Stimulated activated CD8-positive, alpha-beta memory T cell treated with anti-CD3 and anti-CD28 coated beads, Interleukin-2, amount 100 ng/mL, for 1 hour (primary cell): ENCODE data around the gene TCF7L2.

Experiments used
- DNase-seq, 2 donors: peaks; one replicate each; pipeline ENCODE4 v3.0.0-alpha.2; 2020; ENCODE audit warnings: low read depth in 2 of 2

TCF7L2 gene

DNA sequence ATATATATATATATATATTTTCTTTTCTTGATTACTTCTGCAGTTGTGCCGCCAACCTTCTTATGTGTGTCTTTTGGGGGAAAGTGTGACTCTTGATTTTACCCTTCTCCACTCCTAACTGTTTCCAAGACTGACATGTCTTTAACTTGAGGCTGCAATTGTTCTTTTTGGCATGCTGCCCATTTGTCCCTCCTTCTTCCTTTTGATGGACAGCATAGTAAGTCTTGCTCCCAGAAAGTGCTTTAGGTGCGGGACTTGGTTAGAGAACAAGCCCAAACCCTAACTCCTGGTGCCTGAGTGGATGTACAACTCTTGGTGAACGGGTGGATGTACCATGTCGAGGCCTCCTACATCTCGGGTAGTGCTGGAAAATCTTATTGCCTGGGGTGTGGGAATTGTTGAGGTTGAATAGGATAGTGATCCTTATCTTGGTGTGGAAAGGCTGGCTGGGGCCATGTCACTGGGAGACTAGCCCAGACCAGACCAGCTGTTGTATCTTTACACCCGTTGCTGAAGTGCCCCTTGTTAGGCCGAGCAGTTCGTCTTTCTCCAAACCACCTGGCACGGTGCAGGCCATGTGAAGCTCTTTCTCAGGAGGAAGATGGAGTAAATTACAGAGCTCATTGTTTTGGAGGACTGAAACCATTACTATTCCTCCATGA lies 16.3 kb downstream of the TCF7L2 start:
- DNase-seq, result no peak

DNA sequence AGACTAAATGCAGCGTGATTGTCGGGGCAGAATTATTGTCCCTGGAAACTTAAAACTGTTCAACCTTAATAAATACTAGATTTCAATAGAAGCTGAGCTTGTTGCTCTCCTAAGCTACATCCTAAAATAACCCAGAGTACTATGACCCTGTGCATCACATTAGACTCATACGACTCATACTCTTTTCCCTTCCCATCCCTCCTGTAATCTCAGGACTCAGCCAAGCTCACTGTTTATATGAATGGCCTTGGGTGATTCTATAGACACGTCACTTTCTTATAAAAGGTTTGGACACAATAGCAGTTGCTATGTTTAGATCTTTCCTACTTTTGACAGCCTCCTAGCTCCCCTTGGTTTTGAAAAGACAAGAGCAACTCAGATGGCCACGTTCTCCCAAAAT lies 17.2 kb downstream of the TCF7L2 start:
- DNase-seq, result no peak

DNA sequence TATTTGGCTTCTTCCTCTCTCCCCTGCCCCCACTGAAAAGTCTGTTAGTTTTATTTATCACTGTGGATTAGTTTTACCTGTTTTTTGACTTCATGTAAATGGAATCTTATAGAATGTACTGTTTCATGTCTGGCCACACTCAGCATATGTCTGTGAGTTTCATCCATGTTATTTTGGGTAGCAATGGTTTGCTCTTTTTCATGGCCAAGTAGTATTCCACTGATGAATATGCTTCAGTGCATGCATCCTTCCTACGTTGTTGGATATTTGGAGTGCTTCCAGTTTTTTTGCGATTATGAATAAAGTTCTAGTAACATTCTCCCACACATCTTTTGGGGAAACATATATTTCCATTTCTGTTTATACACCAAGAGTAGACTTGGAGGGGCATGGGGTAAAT lies 19.1 kb downstream of the TCF7L2 start:
- no peak for DNase-seq

DNA sequence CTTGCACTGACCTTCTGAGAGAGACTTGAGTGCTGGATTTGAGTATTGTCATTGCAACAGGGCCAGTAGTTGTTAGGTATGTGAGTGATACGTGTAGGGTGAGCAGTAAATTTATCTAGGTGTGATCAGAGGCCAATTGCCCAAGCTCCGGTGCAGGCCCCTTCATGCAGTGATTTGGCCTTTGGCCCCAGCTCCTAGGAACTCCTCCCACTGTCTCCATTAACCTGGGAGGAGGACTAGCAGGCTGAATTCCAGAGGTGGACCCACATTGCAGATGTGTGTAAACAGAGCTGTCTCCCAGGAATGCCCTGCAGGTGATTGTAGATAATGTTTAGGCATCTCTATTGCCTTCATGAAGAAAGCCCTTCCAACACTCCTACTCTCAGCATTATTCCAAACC lies 19.5 kb downstream of the TCF7L2 start:
- DNase-seq, result no peak

DNA sequence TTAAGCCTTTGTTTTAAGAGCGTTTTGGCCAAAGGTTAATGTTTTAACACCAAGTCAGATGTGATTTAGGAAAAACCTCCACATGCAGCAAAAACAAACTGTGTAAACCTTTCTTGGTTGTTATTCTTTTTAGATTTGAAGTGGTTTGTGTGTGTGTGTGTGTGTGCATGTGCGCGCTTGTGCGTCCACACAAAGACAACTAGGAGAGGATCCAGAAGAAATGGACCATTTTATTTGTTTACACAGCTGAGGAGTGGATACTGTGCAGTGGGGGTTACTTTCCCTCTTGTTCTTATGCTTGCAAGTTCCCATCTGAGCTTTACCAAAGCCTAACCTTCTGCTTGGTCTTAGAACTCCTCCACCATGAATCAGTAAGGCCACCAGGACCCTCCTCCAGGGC lies 20.0 kb downstream of the TCF7L2 start:
- DNase-seq, result no peak

DNA sequence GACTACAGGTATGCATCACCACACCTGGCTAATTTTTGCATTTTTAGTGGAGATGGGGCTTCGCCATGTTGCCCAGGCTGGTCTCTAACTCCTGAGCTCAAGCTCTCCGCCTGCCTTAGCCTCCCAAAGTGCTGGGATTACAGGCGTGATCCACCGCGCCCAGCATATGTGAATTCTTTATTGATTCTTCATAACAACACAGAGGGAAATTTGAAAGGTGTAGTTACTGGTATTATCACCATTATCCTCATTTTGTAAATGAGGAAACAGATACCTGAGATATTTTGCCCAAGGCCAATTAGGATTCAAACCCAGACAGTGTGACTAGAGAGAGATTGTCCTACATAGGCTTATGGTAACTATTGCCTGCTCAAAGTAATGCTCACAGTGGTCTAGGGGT lies 22.6 kb downstream of the TCF7L2 start:
- no peak for DNase-seq

DNA sequence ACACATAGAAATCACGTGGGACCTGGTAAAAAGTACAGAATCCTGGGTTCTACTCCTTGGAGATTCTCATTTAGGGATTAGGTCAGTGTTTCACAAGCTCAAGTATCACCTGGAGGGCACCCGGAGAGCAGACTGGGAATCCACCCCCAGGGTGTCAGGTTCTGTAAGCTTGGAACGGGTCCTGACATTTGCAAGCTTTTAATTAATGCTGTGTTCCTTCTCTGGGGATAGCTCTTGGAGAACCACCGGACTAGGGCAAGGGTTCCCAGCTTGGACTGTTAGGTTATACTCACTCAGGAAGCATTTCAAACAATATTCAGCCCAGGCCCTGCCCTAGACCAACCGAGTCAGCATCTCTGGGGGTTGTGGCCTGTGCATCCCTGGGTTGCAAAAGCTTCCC lies 23.0 kb downstream of the TCF7L2 start:
- DNase-seq, result no peak

DNA sequence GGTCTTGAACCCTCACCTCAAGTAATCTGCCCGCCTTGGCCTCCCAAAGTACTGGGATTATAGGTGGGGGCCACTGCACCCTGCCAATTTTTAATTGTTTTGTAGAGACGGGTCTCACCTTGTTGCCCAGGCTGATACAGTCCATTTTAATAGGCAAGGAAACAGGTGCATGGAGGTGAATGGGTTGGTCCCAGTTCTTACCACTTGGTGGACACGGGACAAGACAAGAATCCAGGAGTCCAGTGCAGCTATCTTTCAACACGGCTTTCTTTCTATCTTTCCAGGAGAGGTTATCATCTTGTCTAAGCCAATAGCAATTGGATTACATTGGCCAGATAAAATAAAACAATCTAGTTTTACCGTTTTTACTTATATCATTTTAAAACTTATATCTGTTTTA lies 23.8 kb downstream of the TCF7L2 start:
- DNase-seq, result no peak

DNA sequence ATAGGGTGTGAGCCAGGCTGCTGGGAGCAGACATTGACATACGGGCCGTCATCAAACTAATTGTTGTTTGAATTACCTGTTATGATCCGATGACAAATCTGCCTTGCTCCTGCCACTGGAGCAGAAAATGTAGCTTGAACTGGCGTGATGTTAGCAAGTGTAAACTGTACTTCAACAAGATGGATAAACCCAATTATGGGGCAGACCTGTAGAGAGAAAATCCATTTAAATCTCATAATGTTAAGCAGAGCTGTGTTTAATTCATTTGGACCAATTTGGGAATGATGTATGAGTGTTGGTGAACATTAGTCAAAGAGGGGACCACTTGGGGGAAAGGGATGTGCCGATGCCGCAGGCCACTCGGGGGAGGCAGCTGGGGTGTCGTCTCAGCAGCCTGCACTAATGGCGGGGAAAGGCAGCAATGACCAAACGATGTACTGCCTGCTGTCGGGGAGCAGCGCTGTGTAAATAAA lies 27.4 kb downstream of the TCF7L2 start:
- DNase-seq, result no peak

DNA sequence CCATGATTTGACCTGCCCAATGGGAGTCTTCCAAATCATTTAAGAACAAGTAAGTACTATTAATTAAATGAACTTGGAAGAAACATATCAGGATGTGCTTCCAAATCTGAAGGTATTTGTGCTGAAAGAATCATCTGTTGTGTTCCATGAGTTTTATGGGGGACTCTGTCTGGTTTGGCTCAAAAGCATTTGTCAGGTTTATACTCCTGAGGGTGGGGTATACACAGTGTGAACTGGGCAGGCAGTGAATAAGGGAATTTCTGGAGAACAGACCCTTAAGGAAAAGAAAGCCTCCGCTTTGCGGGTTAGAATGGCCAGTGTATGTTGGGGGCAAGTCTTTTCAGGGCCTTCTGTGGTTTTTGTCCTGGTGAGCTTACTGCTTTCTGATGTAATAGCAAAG lies 29.9 kb downstream of the TCF7L2 start:
- no peak for DNase-seq

DNA sequence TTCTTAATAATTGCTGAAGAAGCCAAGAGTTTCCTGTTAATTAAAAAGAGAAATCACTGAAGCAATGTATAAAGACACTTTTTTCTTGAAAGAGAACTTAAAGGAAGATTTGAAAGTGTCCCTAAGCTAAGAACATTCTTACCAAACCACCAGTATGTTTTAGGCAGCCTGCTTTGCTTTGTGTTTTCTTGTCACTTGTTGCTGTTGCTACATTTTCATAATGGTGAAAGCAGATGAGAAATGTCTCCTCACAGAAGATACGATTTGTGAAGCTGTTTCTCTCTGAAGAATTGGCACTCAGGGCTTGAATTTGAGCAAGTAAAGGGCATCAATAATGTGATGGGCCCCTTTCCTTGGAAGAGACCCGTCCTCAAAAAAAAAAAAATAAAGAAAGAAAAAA lies 30.9 kb downstream of the TCF7L2 start:
- no peak for DNase-seq

DNA sequence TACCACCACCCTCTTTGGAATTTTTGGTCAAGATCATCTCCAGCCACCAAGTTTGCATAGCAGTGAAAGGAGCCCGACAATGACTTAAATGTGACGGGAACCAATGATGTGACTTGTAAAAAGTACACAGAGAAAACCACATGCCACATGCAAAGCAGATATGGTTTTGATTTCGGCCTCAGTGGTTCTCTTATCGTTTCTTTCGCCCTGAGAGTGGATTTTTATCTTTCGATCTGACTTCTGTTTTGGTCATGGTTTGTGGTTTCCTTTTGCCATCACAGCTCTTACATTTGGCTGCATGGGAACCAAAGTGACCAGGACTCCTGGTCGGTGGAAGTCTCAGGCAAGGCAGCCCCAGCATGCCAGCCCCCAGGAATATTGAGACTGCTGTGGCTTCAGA lies 31.5 kb downstream of the TCF7L2 start:
- no peak for DNase-seq

DNA sequence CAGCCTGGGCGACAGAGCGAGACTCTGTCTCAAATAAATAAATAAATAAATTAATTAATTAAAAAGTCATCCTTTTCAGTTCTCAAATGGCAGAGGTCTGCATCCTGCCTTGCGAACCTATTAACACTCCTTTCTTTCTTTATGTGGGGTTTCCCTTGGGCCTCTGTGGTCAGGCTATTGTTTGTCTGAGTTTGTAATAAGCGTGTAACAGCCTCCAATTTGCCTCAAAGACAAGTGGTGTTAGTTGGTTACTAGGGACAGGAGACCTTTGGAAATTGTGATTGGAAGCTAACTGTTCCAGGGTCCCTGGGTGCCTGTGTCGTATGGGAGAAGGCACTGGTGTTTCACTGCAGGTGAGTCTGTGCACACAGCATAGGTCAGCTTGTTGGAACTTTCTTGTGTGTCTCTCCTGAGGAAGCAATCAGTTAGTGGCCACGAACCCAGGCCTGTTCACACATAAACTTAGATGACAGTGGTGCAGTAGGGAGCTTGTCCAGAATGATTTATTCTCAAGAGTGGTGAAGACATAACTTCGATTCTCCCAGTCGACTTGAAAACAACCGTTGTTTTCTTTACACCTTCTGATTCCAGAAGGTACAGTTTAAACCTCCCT lies 33.5 kb downstream of the TCF7L2 start:
- no peak for DNase-seq

DNA sequence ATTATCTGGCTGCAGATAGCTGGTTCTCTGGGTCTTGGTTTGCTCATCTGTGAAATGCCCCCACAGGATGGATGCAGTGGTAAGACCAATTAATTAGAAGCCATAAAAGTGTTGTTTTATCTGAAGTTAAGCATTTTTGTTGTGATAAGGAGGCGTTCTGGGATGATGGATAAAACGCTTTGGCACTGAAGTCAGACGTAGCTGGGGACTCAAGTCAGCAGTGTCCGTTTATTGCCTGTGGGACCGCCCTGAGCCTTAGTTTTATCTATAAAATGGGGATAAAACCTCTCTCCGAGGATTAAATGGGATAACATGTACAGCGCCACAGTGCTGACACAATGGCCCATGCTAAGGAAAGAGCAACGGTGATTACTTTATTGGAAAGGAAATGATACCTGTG lies 34.7 kb downstream of the TCF7L2 start:
- DNase-seq, result no peak

DNA sequence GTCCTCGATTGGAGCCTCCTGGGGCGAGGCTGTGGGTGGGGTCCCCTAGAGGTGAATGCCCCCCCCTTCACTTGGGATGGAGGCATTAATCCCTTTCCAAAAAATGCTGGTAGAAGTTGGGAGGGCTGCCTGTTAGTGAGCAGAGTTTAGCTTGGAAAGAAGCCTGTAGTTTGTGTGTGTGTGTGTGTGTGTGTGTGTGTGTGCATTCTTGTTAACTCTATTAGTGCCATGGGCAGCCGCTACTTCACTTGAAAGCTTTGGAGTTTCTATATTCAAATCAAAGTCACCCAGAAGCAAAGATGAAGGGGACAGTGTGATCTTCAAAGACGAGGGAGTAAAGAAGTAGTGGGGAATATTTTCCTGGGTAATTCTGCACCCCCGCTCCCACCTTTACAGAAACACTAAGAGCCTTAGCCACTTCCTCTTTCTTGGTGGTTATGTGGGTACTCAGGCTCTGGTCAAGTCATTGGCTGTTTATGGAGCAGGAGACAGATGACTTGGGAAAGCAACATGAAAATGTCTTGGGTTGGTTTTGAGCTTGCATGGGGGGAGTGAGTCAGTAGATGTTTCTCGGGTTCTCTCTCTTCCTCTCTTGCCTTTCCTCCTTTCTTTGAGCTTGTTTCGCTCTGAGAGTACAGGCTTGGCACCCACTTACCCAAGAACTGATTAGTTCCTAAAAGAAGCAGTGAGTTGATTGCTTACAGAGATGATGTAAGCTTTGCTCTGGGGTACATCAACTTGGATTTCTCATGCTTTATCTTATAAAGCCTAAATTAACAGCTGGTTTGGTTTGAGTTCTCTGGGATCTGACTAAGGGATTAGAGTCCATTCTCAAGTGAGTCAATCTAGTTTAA lies 35.9 kb downstream of the TCF7L2 start:
- no peak for DNase-seq

DNA sequence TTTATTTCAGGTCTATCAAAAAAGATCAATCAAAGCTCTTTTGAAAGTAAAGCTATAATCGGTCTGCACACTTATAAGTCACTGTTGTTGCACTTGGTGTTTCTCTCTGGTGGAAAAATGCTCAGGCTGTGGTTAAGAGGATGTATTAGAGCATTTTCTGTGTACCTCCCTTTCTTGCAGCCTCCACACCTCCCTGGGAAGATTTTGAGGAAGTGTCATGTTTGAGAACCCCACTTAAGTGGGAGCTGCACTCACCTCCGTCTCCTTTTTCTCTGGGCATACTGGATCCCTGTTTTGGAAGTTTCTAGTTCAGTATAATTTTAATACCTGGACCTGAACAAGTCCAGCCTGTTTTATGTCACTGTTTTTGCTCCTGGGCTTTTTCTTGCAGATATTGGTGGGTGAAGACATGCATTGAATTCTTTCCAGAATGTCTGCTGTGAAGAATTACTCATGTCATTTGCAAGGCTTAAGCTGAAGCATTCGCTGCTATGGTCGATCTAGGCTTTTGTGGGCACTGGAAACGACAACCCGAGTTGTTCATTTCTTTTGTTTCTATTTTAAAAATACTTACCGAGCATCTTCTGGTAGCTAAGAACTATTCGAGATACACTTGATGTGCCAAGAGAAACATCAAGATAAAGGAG lies 36.6 kb downstream of the TCF7L2 start:
- DNase-seq, result no peak

DNA sequence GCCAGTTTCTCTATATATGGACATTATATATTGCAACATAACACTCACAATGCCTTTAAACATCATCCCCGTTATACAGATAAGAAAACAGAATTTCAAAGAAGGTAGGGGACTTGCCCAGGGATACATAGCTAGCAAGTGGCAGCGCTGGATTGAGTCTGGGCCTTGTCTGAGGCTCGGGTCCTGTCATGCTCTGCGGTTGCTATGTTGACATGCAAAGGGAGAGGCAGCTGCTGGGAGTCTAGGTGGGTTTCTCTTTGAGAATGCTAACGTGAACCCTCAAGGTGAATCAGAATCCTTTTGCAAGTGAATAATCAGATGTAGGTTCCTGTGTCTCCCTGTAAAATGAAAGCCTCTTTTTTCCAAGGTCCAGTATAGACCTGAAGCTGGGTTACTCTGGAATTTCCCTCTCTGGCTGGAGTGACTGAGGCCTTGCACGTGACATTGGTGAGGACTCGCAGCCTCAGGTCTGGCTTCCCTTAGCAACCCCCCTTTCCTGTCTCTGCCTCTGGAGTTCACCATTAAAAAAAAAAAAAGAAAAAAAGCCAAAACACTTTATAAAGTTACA lies 38.9 kb downstream of the TCF7L2 start:
- DNase-seq, result no peak

DNA sequence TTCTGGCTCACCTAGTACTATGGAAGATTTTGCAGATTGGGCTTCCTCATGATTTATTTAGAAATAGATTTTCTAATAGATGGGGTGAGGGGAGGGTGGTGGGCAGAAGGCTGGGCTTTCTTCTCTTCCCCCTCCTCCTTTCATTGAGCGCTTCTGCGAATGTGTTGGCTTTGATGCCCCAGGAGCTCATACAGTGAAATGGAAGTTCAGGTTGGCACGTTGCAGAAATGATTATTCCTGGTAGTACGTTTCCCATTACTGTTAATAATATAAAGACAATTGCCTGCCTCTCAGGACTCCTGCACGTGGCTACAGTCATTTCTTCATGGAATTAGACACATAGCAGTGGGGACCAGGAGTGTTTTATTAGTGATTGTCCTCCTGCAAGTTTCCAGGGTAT lies 39.8 kb downstream of the TCF7L2 start:
- no peak for DNase-seq

DNA sequence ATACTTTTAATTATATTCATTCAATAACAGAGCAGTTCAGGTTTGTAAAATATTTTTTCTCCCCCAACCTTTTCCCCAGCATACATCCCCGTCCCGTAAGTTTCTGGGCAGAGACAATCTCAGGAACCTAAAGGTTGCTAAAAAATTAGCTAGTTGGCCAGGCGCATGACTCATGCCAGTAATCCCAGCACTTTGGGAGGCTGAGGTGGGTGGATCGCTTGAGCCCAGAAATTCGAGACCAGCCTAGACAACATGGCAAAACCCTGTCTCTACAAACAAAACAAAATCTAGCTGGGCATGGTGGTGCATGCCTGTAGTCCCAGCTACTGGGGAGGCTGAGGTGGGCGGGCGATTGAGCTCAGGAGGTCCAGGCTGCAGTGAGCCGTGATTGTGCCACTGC lies 40.2 kb downstream of the TCF7L2 start:
- no peak for DNase-seq

DNA sequence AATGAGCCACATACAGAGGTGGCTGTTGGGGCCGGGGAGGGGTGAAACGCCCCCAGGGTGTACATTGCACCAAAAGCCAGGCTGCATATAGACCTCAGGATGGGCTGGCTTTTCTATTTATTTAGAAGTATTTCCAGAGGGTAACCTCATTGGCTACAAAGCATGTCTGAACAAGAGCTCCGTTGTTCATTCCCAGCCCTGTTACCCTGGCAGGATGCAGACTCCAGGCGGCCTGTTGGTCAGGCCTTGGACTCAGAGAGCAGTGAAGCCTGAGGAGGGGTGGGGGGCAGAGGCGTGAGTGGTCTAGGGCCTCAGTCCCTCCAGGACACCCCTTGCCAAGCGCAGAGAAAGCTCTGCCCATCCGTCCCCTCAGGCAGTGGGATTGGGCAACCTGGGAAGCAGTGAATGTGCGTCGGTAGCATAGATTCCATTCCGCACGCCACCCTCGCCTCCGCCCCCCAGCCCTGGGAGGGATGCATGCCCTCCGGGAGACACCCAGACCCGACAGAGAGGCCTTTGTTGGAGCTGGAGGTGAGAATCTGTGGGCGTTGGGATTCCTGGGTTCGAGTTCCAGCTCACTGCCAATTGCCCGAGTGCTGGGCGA lies 41.9 kb downstream of the TCF7L2 start:
- no peak for DNase-seq

DNA sequence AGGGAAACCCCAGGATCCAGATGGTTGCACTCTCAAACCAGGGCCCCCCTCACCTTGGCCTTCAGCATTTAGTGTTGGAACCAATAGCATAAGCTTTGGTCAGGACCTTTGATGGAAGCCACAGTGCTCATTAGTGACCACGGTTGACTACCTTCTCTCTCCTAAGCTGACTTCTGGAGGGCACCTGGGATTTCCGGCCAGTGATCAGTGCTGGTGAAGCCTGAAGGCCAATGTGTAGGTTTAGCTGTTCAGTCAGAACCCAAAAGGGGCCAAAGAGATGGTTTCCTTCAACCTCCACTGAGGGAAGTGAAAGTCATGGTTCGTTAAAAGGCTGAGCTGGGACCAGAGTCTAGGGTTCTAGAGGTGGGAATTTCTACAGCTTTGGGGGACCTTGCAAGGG lies 46.4 kb downstream of the TCF7L2 start:
- no peak for DNase-seq

DNA sequence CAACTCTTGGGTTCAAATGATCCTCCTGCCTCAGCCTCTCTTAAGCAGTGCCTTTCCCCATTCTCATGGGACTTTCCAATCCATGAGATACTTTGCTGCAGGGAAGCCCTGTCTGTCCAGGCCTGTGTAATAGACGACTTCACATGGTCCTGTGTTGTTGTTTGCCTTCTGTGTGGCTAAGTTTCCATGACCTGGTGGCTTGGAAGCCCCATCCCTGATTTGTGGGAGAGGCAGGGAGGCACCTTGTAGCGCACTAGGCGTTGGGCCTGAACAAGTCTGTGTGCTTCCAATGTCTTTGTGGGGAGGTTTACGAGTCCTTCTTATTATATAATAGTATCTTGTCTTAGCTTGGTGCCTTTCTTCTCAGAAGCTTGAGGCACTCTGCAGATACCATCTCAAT lies 49.1 kb downstream of the TCF7L2 start:
- DNase-seq, result no peak
